ENCODE measurements around the gene MEGF9.

The MEGF9 gene

GRCh38 chr9:120646948-120647347, 67.3 kb downstream of the MEGF9 start:
- no peaks in the 10 kb centered on the region for H3K9me2 ChIP-seq (replicated peaks; ENCODE audit: control insufficient read depth, low read length)
- H3K79me2 ChIP-seq (ENCODE audit: control insufficient read depth, low read length), result no peaks in the 10 kb centered on the region
- H3F3A ChIP-seq (ENCODE audit: control insufficient read depth, insufficient read depth), result no peaks in the 10 kb centered on the region
- H3K4me1 ChIP-seq (ENCODE audit: control insufficient read depth, low read length), result no peaks in the 10 kb centered on the region
- no peak overlapping the region for H3K27ac ChIP-seq (ENCODE audit: low read depth, low read length)
- H3K36me3 ChIP-seq (ENCODE audit: control insufficient read depth, low read length), result no peaks in the 10 kb centered on the region
- H3K27me3 ChIP-seq (ENCODE audit: control insufficient read depth, low read length), result no peaks in the 10 kb centered on the region
- H3K4me3 ChIP-seq (ENCODE audit: low read length), result no peak overlapping the region
- TF ChIP-seq CTCF (IDR thresholded peaks at IDR 0.05; ENCODE audit: low read depth, low read length, poor library complexity, severe bottlenecking) (no peak), EZH2phosphoT487 (IDR thresholded peaks at IDR 0.05; ENCODE audit: borderline replicate concordance, low read length) (no peak)
- no peaks in the 10 kb centered on the region for H4K20me1 ChIP-seq (ENCODE audit: control insufficient read depth, insufficient read depth, low read depth, low read length)
- no peaks in the 10 kb centered on the region for H3K9me3 ChIP-seq (ENCODE audit: control insufficient read depth, insufficient read depth, low read length)
- H3K4me2 ChIP-seq (ENCODE audit: low read length), result no peak overlapping the region

- Histone ChIP-seq H3K4me3 (ENCODE audit: low read length) (no peak overlapping the region), H3K36me3 (ENCODE audit: control insufficient read depth, low read length) (no peaks in the 10 kb centered on the region), H3F3A (ENCODE audit: control insufficient read depth, insufficient read depth) (no peaks in the 10 kb centered on the region), H3K79me2 (ENCODE audit: control insufficient read depth, low read length) (no peaks in the 10 kb centered on the region), H3K27me3 (ENCODE audit: control insufficient read depth, low read length) (no peaks in the 10 kb centered on the region), H4K20me1 (ENCODE audit: control insufficient read depth, insufficient read depth, low read depth, low read length) (no peaks in the 10 kb centered on the region), H3K9me3 (ENCODE audit: control insufficient read depth, insufficient read depth, low read length) (no peaks in the 10 kb centered on the region), H3K4me2 (ENCODE audit: low read length) (no peak overlapping the region), H3K27ac (ENCODE audit: low read depth, low read length) (no peak overlapping the region), H3K4me1 (ENCODE audit: control insufficient read depth, low read length) (no peaks in the 10 kb centered on the region), H3K9me2 (replicated peaks; ENCODE audit: control insufficient read depth, low read length) (no peaks in the 10 kb centered on the region)
- no peak for TF ChIP-seq CTCF (IDR thresholded peaks at IDR 0.05; ENCODE audit: low read depth, low read length, poor library complexity, severe bottlenecking)
- no peak for TF ChIP-seq EZH2phosphoT487 (IDR thresholded peaks at IDR 0.05; ENCODE audit: borderline replicate concordance, low read length)
Observed at GRCh38 chr9:120645760-120646159, 68.5 kb downstream of the MEGF9 start.

- no peak overlapping the region for H3K27ac ChIP-seq (ENCODE audit: low read depth, low read length)
- no peaks in the 10 kb centered on the region for H3K79me2 ChIP-seq (ENCODE audit: control insufficient read depth, low read length)
- TF ChIP-seq EZH2phosphoT487 (IDR thresholded peaks at IDR 0.05; ENCODE audit: borderline replicate concordance, low read length), result no peak
- TF ChIP-seq CTCF (IDR thresholded peaks at IDR 0.05; ENCODE audit: low read depth, low read length, poor library complexity, severe bottlenecking), result no peak
- no peaks in the 10 kb centered on the region for H4K20me1 ChIP-seq (ENCODE audit: control insufficient read depth, insufficient read depth, low read depth, low read length)
- H3K4me2 ChIP-seq (ENCODE audit: low read length), result no peak overlapping the region
- H3K4me1 ChIP-seq (ENCODE audit: control insufficient read depth, low read length), result no peaks in the 10 kb centered on the region
- H3F3A ChIP-seq (ENCODE audit: control insufficient read depth, insufficient read depth), result no peaks in the 10 kb centered on the region
- H3K27me3 ChIP-seq (ENCODE audit: control insufficient read depth, low read length), result no peaks in the 10 kb centered on the region
- no peak overlapping the region for H3K4me3 ChIP-seq (ENCODE audit: low read length)
- H3K9me2 ChIP-seq (replicated peaks; ENCODE audit: control insufficient read depth, low read length), result no peaks in the 10 kb centered on the region
- H3K9me3 ChIP-seq (ENCODE audit: control insufficient read depth, insufficient read depth, low read length), result no peaks in the 10 kb centered on the region
- H3K36me3 ChIP-seq (ENCODE audit: control insufficient read depth, low read length), result no peaks in the 10 kb centered on the region
Observed at GRCh38 chr9:120643061-120643460, 71.2 kb downstream of the MEGF9 start.

Measured in DOHH2 (cell line).